HepG2 (cell line): ENCODE measurements around the gene NEDD4L. TPM values are rescaled to one million over a fixed set of nuclear protein-coding genes. Genes with fewer than 3 reads are reported as not detected.

ENCODE experiments used
- ATF7 ChIP-seq, 2 experiments: fragments of 450-650 bp in 1 of 2; sonication (generic) in 1 of 2; formaldehyde crosslinking in 1 of 2; IDR thresholded peaks; 2 replicates each; pipeline versions ENCODE4 v1.4.0 to v1.6.1; 2016 to 2020; ENCODE audit warnings: antibody characterized with exemption in 1 of 2, mild to moderate bottlenecking in 1 of 2, missing genetic modification reagents in 1 of 2
- CREB1 ChIP-seq, 2 experiments: fragments of 450-650 bp in 1 of 2; IDR thresholded peaks; 2 replicates each; pipeline ENCODE4 v1.6.1; 2016 to 2017; ENCODE audit warnings: control low read depth in 1 of 2, mild to moderate bottlenecking in 1 of 2, missing compliant biosample characterization in 1 of 2, missing genetic modification characterization in 1 of 2
- DMTF1 ChIP-seq: sonication (generic); formaldehyde crosslinking; IDR thresholded peaks from 2 replicates; pipeline ENCODE4 v1.4.0; 2020; ENCODE audit warnings: mild to moderate bottlenecking, missing genetic modification reagents
- ETV5 ChIP-seq: IDR thresholded peaks from 2 replicates; pipeline ENCODE4 v1.6.1; 2018; ENCODE audit warnings: missing biosample characterization, missing genetic modification reagents, inconsistent platforms, borderline replicate concordance
- EZH2 ChIP-seq: conservative IDR thresholded peaks from 2 replicates; pipeline ENCODE4 v1.6.1; 2012; ENCODE audit warnings: mild to moderate bottlenecking, low read depth, low read length, moderate library complexity
- JUND ChIP-seq: sonication (generic); formaldehyde crosslinking; IDR thresholded peaks from 2 replicates; pipeline ENCODE4 v1.8.0; 2022; ENCODE audit warnings: mild to moderate bottlenecking, missing genetic modification reagents
- KDM1A ChIP-seq: IDR thresholded peaks from 2 replicates; pipeline ENCODE4 v1.6.1; 2016; ENCODE audit warnings: missing compliant biosample characterization
- KLF11 ChIP-seq: IDR thresholded peaks from 2 replicates; pipeline ENCODE4 v1.6.1; 2016; ENCODE audit warnings: missing compliant biosample characterization
- KLF6 ChIP-seq: IDR thresholded peaks from 2 replicates; pipeline ENCODE4 v1.8.0; 2016; ENCODE audit warnings: missing biosample characterization, missing genetic modification reagents
- MAF1 ChIP-seq: sonication (generic); formaldehyde crosslinking; IDR thresholded peaks from 2 replicates; pipeline ENCODE4 v1.5.0; 2020; ENCODE audit warnings: missing genetic modification reagents, borderline replicate concordance
- RFX1 ChIP-seq: fragments of 450-650 bp; IDR thresholded peaks from 2 replicates; pipeline ENCODE4 v1.6.1; 2017
- SMC3 ChIP-seq: IDR thresholded peaks from 2 replicates; pipeline ENCODE4 v1.6.1; 2011; ENCODE audit warnings: low read length, improper control_type of control experiment
- TEAD2 ChIP-seq: sonication (generic); formaldehyde crosslinking; IDR thresholded peaks from 2 replicates; pipeline ENCODE4 v1.9.0; 2021; ENCODE audit warnings: missing genetic modification reagents
- XRCC5 ChIP-seq: fragments of 200-400 bp; formaldehyde crosslinking; optimal IDR thresholded peaks from 2 replicates; pipeline ENCODE3; 2017; ENCODE audit warnings: mild to moderate bottlenecking, low read length
- ZBTB21 ChIP-seq: sonication (generic); formaldehyde crosslinking; IDR thresholded peaks from 2 replicates; pipeline ENCODE4 v1.4.0; 2020; ENCODE audit warnings: missing genetic modification reagents
- ZBTB39 ChIP-seq: sonication (generic); formaldehyde crosslinking; IDR thresholded peaks from 2 replicates; pipeline ENCODE4 v1.5.0; 2020; ENCODE audit warnings: missing genetic modification reagents
- ZNF124 ChIP-seq: sonication (generic); formaldehyde crosslinking; IDR thresholded peaks from 2 replicates; pipeline ENCODE4 v1.4.0; 2020; ENCODE audit warnings: missing genetic modification reagents
- ZNF17 ChIP-seq: sonication (generic); formaldehyde crosslinking; IDR thresholded peaks from 2 replicates; pipeline ENCODE4 v1.5.0; 2020; ENCODE audit warnings: mild to moderate bottlenecking, missing genetic modification reagents
- ZNF335 ChIP-seq: sonication (generic); formaldehyde crosslinking; IDR thresholded peaks from 2 replicates; pipeline ENCODE4 v1.4.0; 2020; ENCODE audit warnings: missing genetic modification reagents
- ZNF354B ChIP-seq: sonication (generic); formaldehyde crosslinking; IDR thresholded peaks from 2 replicates; pipeline ENCODE4 v1.8.0; 2022; ENCODE audit warnings: mild to moderate bottlenecking, missing genetic modification reagents
- ZNF451 ChIP-seq: sonication (generic); formaldehyde crosslinking; IDR thresholded peaks from 2 replicates; pipeline ENCODE4 v1.5.0; 2020; ENCODE audit warnings: mild to moderate bottlenecking, missing genetic modification reagents
- ZNF468 ChIP-seq: sonication (generic); formaldehyde crosslinking; IDR thresholded peaks from 2 replicates; pipeline ENCODE4 v1.8.0; 2022; ENCODE audit warnings: mild to moderate bottlenecking, moderate library complexity, missing genetic modification reagents
- ZNF564 ChIP-seq: sonication (generic); formaldehyde crosslinking; IDR thresholded peaks from 2 replicates; pipeline ENCODE4 v1.8.1; 2023; ENCODE audit warnings: mild to moderate bottlenecking, missing genetic modification reagents
- ZNF670 ChIP-seq: sonication (generic); formaldehyde crosslinking; IDR thresholded peaks from 2 replicates; pipeline ENCODE4 v1.8.0; 2022; ENCODE audit warnings: mild to moderate bottlenecking, missing genetic modification reagents, borderline replicate concordance
- ZSCAN21 ChIP-seq: sonication (generic); formaldehyde crosslinking; IDR thresholded peaks from 2 replicates; pipeline ENCODE4 v1.8.0; 2022; ENCODE audit warnings: mild to moderate bottlenecking, missing genetic modification reagents, moderate library complexity, borderline replicate concordance
- ZZZ3 ChIP-seq: sonication (generic); formaldehyde crosslinking; IDR thresholded peaks from 2 replicates; pipeline ENCODE4 v1.4.0; 2020; ENCODE audit warnings: missing genetic modification reagents, mild to moderate bottlenecking, borderline replicate concordance
- polyA plus RNA-seq, 8 experiments: library from polyadenylated mRNA; depleted of rRNA in 3 of 8; stranded (reverse) in 7 of 8; unstranded in 1 of 8; fragments of >200 nt; fragmentation: Illumina TruSeq in 4 of 8; extraction: Trizol in 4 of 8; gene quantifications; 2 replicates each; pipeline versions ENCODE4 v1.2.1 to v1.2.3, GENCODE V29; 2011 to 2016; ENCODE audit warnings: low read depth in 4 of 8, missing spikeins in 1 of 8, mixed read lengths in 1 of 8; ENCODE audit not compliant: insufficient read depth in 1 of 8
- total RNA-seq, 5 experiments: library from RNA; depleted of rRNA; stranded (reverse); fragments of >200 nt; fragmentation: Illumina TruSeq; extraction: Trizol; gene quantifications; 2 replicates each; pipeline ENCODE4 v1.2.3, GENCODE V29; 2016; ENCODE audit warnings: low read depth in 1 of 5
- TF ChIP-seq, protein P1 (sequence below): sonication (generic); formaldehyde crosslinking; IDR thresholded peaks from 2 replicates; pipeline ENCODE4 v1.5.0; 2020; ENCODE audit warnings: mild to moderate bottlenecking, missing genetic modification reagents

NEDD4L gene
- total and polyA plus RNA-seq, 2 of the 13 experiments (the other 11 are each of a cell fraction or from before 2014, with no cell fraction given): 168 to 390 TPM

DNA sequence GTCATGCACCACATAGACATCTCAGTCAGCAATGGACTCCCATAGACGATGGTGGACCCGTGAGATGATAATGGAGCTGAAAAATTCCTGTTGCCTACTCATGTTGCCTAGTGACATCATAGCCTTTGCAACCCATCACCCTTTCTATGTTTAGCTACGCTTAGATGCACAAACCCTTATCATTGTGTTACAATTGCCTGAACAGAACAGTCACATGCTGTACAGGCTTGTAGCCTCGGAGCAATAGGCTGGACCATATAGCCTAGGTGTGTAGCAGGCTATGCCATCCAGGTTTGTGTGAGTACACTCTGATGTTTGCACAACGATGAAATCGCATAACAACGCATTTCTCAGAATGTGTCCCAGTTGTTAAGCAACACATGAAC lies 363.2 kb downstream of the NEDD4L start (continued):
- TF ChIP-seq DMTF1: no peak
- TF ChIP-seq ZSCAN21 (CRISPR knock-in tag): no peak
- TF ChIP-seq CREB1 (IDR thresholded peaks at IDR 0.05): peak; percentile 67
- no peak for TF ChIP-seq CREB1 (CRISPR knock-in tag; IDR thresholded peaks at IDR 0.05)
- no peak for TF ChIP-seq TEAD2
- TF ChIP-seq EZH2: no peak
- TF ChIP-seq ZZZ3 (CRISPR knock-in tag): no peak
- TF ChIP-seq SMC3: no peak
- no peak for TF ChIP-seq ZNF124
- TF ChIP-seq ZNF564 (CRISPR knock-in tag): no peak
- no peak for TF ChIP-seq XRCC5
- no peak for TF ChIP-seq ZNF17 (CRISPR knock-in tag)
- TF ChIP-seq KDM1A (CRISPR knock-in tag): peak; percentile 60; the same call in 1 of the 2 replicates
- 0 out of 2 replicates have a peak, but pooled peaks have one; percentile 18 for TF ChIP-seq ZNF670 (CRISPR knock-in tag)
- TF ChIP-seq ETV5 (CRISPR knock-in tag): no peak
- TF ChIP-seq ZNF468 (CRISPR knock-in tag): no peak
- TF ChIP-seq ATF7 (IDR thresholded peaks at IDR 0.05): peak; percentile 41
- no peak for TF ChIP-seq ATF7 (CRISPR knock-in tag; IDR thresholded peaks at IDR 0.05)
- no peak for TF ChIP-seq MAF1
- TF ChIP-seq ZNF335: peak; percentile 40; the same call in 1 of the 2 replicates
- peak; percentile 88 for TF ChIP-seq ZBTB21 (CRISPR knock-in tag)
- TF ChIP-seq ZBTB39 (CRISPR knock-in tag): no peak
- peak; percentile 24; the same call in 1 of the 2 replicates for TF ChIP-seq JUND (CRISPR knock-in tag)
- TF ChIP-seq KLF11 (CRISPR knock-in tag): peak; percentile 4; the same call in 1 of the 2 replicates
- TF ChIP-seq, protein P1, sequence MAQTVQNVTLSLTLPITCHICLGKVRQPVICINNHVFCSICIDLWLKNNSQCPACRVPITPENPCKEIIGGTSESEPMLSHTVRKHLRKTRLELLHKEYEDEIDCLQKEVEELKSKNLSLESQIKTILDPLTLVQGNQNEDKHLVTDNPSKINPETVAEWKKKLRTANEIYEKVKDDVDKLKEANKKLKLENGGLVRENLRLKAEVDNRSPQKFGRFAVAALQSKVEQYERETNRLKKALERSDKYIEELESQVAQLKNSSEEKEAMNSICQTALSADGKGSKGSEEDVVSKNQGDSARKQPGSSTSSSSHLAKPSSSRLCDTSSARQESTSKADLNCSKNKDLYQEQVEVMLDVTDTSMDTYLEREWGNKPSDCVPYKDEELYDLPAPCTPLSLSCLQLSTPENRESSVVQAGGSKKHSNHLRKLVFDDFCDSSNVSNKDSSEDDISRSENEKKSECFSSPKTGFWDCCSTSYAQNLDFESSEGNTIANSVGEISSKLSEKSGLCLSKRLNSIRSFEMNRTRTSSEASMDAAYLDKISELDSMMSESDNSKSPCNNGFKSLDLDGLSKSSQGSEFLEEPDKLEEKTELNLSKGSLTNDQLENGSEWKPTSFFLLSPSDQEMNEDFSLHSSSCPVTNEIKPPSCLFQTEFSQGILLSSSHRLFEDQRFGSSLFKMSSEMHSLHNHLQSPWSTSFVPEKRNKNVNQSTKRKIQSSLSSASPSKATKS: no peak; the same call in 1 of the 2 replicates
- peak; percentile 45; the same call in 1 of the 2 replicates for TF ChIP-seq RFX1
- TF ChIP-seq KLF6: 0 out of 2 replicates have a peak, but pooled peaks have one; percentile 40
- no peak for TF ChIP-seq ZNF451 (CRISPR knock-in tag)
- TF ChIP-seq ZNF354B: 0 out of 2 replicates have a peak, but pooled peaks have one; percentile 27
